HepG2 (cell line): ENCODE measurements around the gene SELENOI. TPM values are rescaled to one million over a fixed set of nuclear protein-coding genes. Genes with fewer than 3 reads are reported as not detected.

ENCODE experiments used
- CERS6 ChIP-seq: sonication (generic); formaldehyde crosslinking; IDR thresholded peaks from 2 replicates; pipeline ENCODE4 v1.5.0; 2020; ENCODE audit warnings: missing genetic modification reagents
- JARID2 ChIP-seq: sonication (generic); formaldehyde crosslinking; IDR thresholded peaks from 2 replicates; pipeline ENCODE4 v1.8.1; 2023; ENCODE audit warnings: missing genetic modification reagents, inconsistent platforms; ENCODE audit not compliant: insufficient replicate concordance
- LRRFIP1 ChIP-seq: sonication (generic); formaldehyde crosslinking; conservative IDR thresholded peaks from 2 replicates; pipeline ENCODE4 v1.4.0; 2020; ENCODE audit warnings: missing genetic modification reagents
- NONO ChIP-seq, 2 experiments: fragments of 450-650 bp in 1 of 2; sonication (generic) in 1 of 2; formaldehyde crosslinking in 1 of 2; IDR thresholded peaks in 1 of 2; conservative IDR thresholded peaks in 1 of 2; 2 replicates each; pipeline versions ENCODE4 v1.6.1 to v1.8.0; 2017 to 2022; ENCODE audit warnings: mild to moderate bottlenecking in 1 of 2, missing genetic modification reagents in 1 of 2, moderate library complexity in 1 of 2
- PHF21A ChIP-seq: sonication (generic); formaldehyde crosslinking; IDR thresholded peaks from 2 replicates; pipeline ENCODE4 v1.5.0; 2020; ENCODE audit warnings: mild to moderate bottlenecking, missing genetic modification reagents
- RAD21 ChIP-seq: fragments of 450-650 bp; formaldehyde crosslinking; IDR thresholded peaks from 2 replicates; pipeline ENCODE4 v1.5.0; 2020; ENCODE audit warnings: mild to moderate bottlenecking
- TARDBP ChIP-seq: sonication (generic); formaldehyde crosslinking; IDR thresholded peaks from 2 replicates; pipeline ENCODE4 v1.8.0; 2022; ENCODE audit warnings: mild to moderate bottlenecking, missing genetic modification reagents
- THYN1 ChIP-seq: sonication (generic); formaldehyde crosslinking; IDR thresholded peaks from 2 replicates; pipeline ENCODE4 v1.8.1; 2023; ENCODE audit warnings: low read depth, mild to moderate bottlenecking, moderate library complexity, missing genetic modification reagents, borderline replicate concordance
- ZNF317 ChIP-seq: sonication (generic); formaldehyde crosslinking; IDR thresholded peaks from 2 replicates; pipeline ENCODE4 v1.5.0; 2020; ENCODE audit warnings: mild to moderate bottlenecking, missing genetic modification reagents
- ZNF547 ChIP-seq: sonication (generic); formaldehyde crosslinking; IDR thresholded peaks from 2 replicates; pipeline ENCODE4 v1.5.1; 2020; ENCODE audit warnings: mild to moderate bottlenecking, missing genetic modification reagents
- ZZZ3 ChIP-seq: sonication (generic); formaldehyde crosslinking; IDR thresholded peaks from 2 replicates; pipeline ENCODE4 v1.4.0; 2020; ENCODE audit warnings: missing genetic modification reagents, mild to moderate bottlenecking, borderline replicate concordance
- polyA plus RNA-seq, 8 experiments: library from polyadenylated mRNA; depleted of rRNA in 3 of 8; stranded (reverse) in 7 of 8; unstranded in 1 of 8; fragments of >200 nt; fragmentation: Illumina TruSeq in 4 of 8; extraction: Trizol in 4 of 8; gene quantifications; 2 replicates each; pipeline versions ENCODE4 v1.2.1 to v1.2.3, GENCODE V29; 2011 to 2016; ENCODE audit warnings: low read depth in 4 of 8, missing spikeins in 1 of 8, mixed read lengths in 1 of 8; ENCODE audit not compliant: insufficient read depth in 1 of 8
- total RNA-seq, 5 experiments: library from RNA; depleted of rRNA; stranded (reverse); fragments of >200 nt; fragmentation: Illumina TruSeq; extraction: Trizol; gene quantifications; 2 replicates each; pipeline ENCODE4 v1.2.3, GENCODE V29; 2016; ENCODE audit warnings: low read depth in 1 of 5
- TF ChIP-seq, protein P1 (sequence below): sonication (generic); formaldehyde crosslinking; IDR thresholded peaks from 2 replicates; pipeline ENCODE4 v1.5.0; 2020; ENCODE audit warnings: mild to moderate bottlenecking, missing genetic modification reagents, moderate library complexity
- TF ChIP-seq, protein P2 (sequence below): sonication (generic); formaldehyde crosslinking; IDR thresholded peaks from 2 replicates; pipeline ENCODE4 v1.4.0; 2020; ENCODE audit warnings: missing genetic modification reagents

Gene SELENOI
- total and polyA plus RNA-seq, 2 of the 13 experiments (the other 11 are each of a cell fraction or from before 2014, with no cell fraction given) = 27.7 to 60.3 TPM

GRCh38 chr2:26316041-26316440 lies 29.9 kb upstream of the SELENOI start (continued):
- no peak for TF ChIP-seq LRRFIP1 (CRISPR knock-in tag)
- TF ChIP-seq, protein P1, sequence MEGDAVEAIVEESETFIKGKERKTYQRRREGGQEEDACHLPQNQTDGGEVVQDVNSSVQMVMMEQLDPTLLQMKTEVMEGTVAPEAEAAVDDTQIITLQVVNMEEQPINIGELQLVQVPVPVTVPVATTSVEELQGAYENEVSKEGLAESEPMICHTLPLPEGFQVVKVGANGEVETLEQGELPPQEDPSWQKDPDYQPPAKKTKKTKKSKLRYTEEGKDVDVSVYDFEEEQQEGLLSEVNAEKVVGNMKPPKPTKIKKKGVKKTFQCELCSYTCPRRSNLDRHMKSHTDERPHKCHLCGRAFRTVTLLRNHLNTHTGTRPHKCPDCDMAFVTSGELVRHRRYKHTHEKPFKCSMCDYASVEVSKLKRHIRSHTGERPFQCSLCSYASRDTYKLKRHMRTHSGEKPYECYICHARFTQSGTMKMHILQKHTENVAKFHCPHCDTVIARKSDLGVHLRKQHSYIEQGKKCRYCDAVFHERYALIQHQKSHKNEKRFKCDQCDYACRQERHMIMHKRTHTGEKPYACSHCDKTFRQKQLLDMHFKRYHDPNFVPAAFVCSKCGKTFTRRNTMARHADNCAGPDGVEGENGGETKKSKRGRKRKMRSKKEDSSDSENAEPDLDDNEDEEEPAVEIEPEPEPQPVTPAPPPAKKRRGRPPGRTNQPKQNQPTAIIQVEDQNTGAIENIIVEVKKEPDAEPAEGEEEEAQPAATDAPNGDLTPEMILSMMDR (CRISPR knock-in tag) = peak; percentile 66
- TF ChIP-seq THYN1 (CRISPR knock-in tag) = no peak
- no peak for TF ChIP-seq ZNF317 (CRISPR knock-in tag)
- TF ChIP-seq CERS6 = 0 out of 2 replicates have a peak, but pooled peaks have one; percentile 35
- no peak for TF ChIP-seq ZNF547
- TF ChIP-seq, protein P2, sequence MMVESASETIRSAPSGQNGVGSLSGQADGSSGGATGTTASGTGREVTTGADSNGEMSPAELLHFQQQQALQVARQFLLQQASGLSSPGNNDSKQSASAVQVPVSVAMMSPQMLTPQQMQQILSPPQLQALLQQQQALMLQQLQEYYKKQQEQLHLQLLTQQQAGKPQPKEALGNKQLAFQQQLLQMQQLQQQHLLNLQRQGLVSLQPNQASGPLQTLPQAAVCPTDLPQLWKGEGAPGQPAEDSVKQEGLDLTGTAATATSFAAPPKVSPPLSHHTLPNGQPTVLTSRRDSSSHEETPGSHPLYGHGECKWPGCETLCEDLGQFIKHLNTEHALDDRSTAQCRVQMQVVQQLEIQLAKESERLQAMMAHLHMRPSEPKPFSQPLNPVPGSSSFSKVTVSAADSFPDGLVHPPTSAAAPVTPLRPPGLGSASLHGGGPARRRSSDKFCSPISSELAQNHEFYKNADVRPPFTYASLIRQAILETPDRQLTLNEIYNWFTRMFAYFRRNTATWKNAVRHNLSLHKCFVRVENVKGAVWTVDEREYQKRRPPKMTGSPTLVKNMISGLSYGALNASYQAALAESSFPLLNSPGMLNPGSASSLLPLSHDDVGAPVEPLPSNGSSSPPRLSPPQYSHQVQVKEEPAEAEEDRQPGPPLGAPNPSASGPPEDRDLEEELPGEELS = no peak
- TF ChIP-seq TARDBP (CRISPR knock-in tag) = no peak
- TF ChIP-seq JARID2 (CRISPR knock-in tag) = no peak
- no peak for TF ChIP-seq ZZZ3 (CRISPR knock-in tag)
- TF ChIP-seq PHF21A = no peak
- no peak for TF ChIP-seq NONO (IDR thresholded peaks at IDR 0.05)
- TF ChIP-seq NONO (CRISPR knock-in tag; conservative IDR thresholded peaks at IDR 0.05) = no peak
- TF ChIP-seq RAD21 (CRISPR knock-in tag) = 0 out of 2 replicates have a peak, but pooled peaks have one; percentile 36
